IgD-negative memory B cell (primary cell): ENCODE data around the gene PTGS1. TPM values are rescaled to one million over a fixed set of nuclear protein-coding genes. Genes with fewer than 3 reads are reported as not detected.
"Not testable (repeated sequence)": the region's sequence is repeated elsewhere in the genome, so short reads cannot be mapped to it uniquely, and the experiment has no call there.

Source experiments
- H3K27ac Mint-ChIP-seq, 3 donors: one replicate each; pipeline ENCODE4 v1.8.0; 2020 to 2022; ENCODE audit warnings: mild to moderate bottlenecking in 3 of 3, mixed read lengths in 3 of 3, moderate library complexity in 1 of 3
- H3K27me3 Mint-ChIP-seq: one replicate; pipeline ENCODE4 v1.8.0; 2021; ENCODE audit warnings: mixed read lengths
- H3K36me3 Mint-ChIP-seq: one replicate; pipeline ENCODE4 v1.8.0; 2020; ENCODE audit warnings: mild to moderate bottlenecking, mixed read lengths
- H3K4me1 Mint-ChIP-seq, 3 donors: one replicate each; pipeline ENCODE4 v1.8.0; 2020 to 2022; ENCODE audit warnings: mixed read lengths in 3 of 3, mild to moderate bottlenecking in 1 of 3
- H3K4me3 Mint-ChIP-seq, 4 donors: one replicate each; pipeline ENCODE4 v1.8.0; 2020 to 2022; ENCODE audit warnings: mild to moderate bottlenecking in 4 of 4, mixed read lengths in 4 of 4, moderate library complexity in 3 of 4
- H3K9me3 Mint-ChIP-seq, 3 donors: one replicate each; pipeline ENCODE4 v1.8.0; 2020 to 2021; ENCODE audit warnings: mixed read lengths in 3 of 3, mild to moderate bottlenecking in 1 of 3
- polyA plus RNA-seq: library from polyadenylated mRNA; unstranded; fragments of 300-500 nt; fragmentation: Illumina TruSeq; gene quantifications from one replicate; pipeline ENCODE4 v1.2.3, GENCODE V29; 2021

Gene PTGS1
- polyA plus RNA-seq, result 17.5 TPM

GRCh38 chr9:122370869-122371755, at the start of gene PTGS1:
TSS of gene PTGS1 (plus strand) at chr9:122371024. CDS start at chr9:122371085, 61 bp downstream.
- Mint-ChIP-seq H3K27me3 (no peaks in the 10 kb centered on the region), H3K4me1 (peaks cover 11 to 31% (median 23%) of the 10 kb centered on the region in 3 donors), H3K9me3 (no peaks in the 10 kb centered on the region), H3K27ac (peak within 1 kb of the TSS; percentile 16 to 93 (median 91)), H3K36me3 (no peaks in the 10 kb centered on the region), H3K4me3 (peak within 1 kb of the TSS; percentile 82 to 95 (median 89))

GRCh38 chr9:122322553-122322952, 48.3 kb upstream of the PTGS1 start:
- peaks cover 0 to 2% (median 0%) of the 10 kb centered on the region in 3 donors for H3K9me3 Mint-ChIP-seq
- peaks cover 4 to 9% (median 6%) of the 10 kb centered on the region in 3 donors for H3K4me1 Mint-ChIP-seq
- H3K27ac Mint-ChIP-seq, result no peak overlapping the region
- H3K36me3 Mint-ChIP-seq, result peaks cover 17% of the 10 kb centered on the region
- no peak overlapping the region for H3K4me3 Mint-ChIP-seq
- H3K27me3 Mint-ChIP-seq, result no peaks in the 10 kb centered on the region

GRCh38 chr9:122324665-122325064, 46.2 kb upstream of the PTGS1 start:
- H3K36me3 Mint-ChIP-seq, result peaks cover 13% of the 10 kb centered on the region
- H3K27me3 Mint-ChIP-seq, H3K4me1 Mint-ChIP-seq, H3K4me3 Mint-ChIP-seq, H3K9me3 Mint-ChIP-seq, H3K27ac Mint-ChIP-seq: not testable (repeated sequence)

GRCh38 chr9:122325124-122325523, 45.7 kb upstream of the PTGS1 start:
- Mint-ChIP-seq H3K27me3 (no peaks in the 10 kb centered on the region), H3K36me3 (peaks cover 9% of the 10 kb centered on the region), H3K27ac (no peak overlapping the region), H3K4me3 (no peak overlapping the region), H3K4me1 (peaks cover 0 to 2% (median 0%) of the 10 kb centered on the region in 3 donors), H3K9me3 (no peaks in the 10 kb centered on the region)

- Mint-ChIP-seq H3K36me3 (peaks cover 6% of the 10 kb centered on the region), H3K4me1 (peaks cover 0 to 2% (median 0%) of the 10 kb centered on the region in 3 donors)
Observed at GRCh38 chr9:122327175-122327574, 43.6 kb upstream of the PTGS1 start.

GRCh38 chr9:122329597-122329996, 41.2 kb upstream of the PTGS1 start:
- H3K4me1 Mint-ChIP-seq, result peaks cover 0 to 2% (median 0%) of the 10 kb centered on the region in 3 donors
- no peak overlapping the region for H3K4me3 Mint-ChIP-seq
- H3K27ac Mint-ChIP-seq, result no peak overlapping the region
- H3K27me3 Mint-ChIP-seq, result no peaks in the 10 kb centered on the region
- peaks cover 1% of the 10 kb centered on the region for H3K36me3 Mint-ChIP-seq
- no peaks in the 10 kb centered on the region for H3K9me3 Mint-ChIP-seq

More at GRCh38 chr9:122327175-122327574, 43.6 kb upstream of the PTGS1 start:
- no peak overlapping the region for H3K4me3 Mint-ChIP-seq
- H3K27ac Mint-ChIP-seq, result no peak overlapping the region
- H3K27me3 Mint-ChIP-seq, result no peaks in the 10 kb centered on the region
- no peaks in the 10 kb centered on the region for H3K9me3 Mint-ChIP-seq

- H3K27ac Mint-ChIP-seq, H3K27me3 Mint-ChIP-seq, H3K4me1 Mint-ChIP-seq, H3K36me3 Mint-ChIP-seq, H3K4me3 Mint-ChIP-seq, H3K9me3 Mint-ChIP-seq: not testable (repeated sequence)
Observed at GRCh38 chr9:122330466-122330865, 40.4 kb upstream of the PTGS1 start.

GRCh38 chr9:122331523-122331927, 39.3 kb upstream of the PTGS1 start:
- Mint-ChIP-seq H3K4me3 (no peak overlapping the region), H3K36me3 (peaks cover 1% of the 10 kb centered on the region), H3K27me3 (no peaks in the 10 kb centered on the region), H3K27ac (no peak overlapping the region), H3K4me1 (peaks cover 0 to 6% (median 1%) of the 10 kb centered on the region in 3 donors), H3K9me3 (no peaks in the 10 kb centered on the region)

- no peaks in the 10 kb centered on the region for H3K36me3 Mint-ChIP-seq
- peaks cover 3 to 8% (median 4%) of the 10 kb centered on the region in 3 donors for H3K4me1 Mint-ChIP-seq
- H3K9me3 Mint-ChIP-seq, result no peaks in the 10 kb centered on the region
- no peaks in the 10 kb centered on the region for H3K27me3 Mint-ChIP-seq
- H3K27ac Mint-ChIP-seq, result no peak overlapping the region
- H3K4me3 Mint-ChIP-seq, result no peak overlapping the region
Observed at GRCh38 chr9:122332083-122332482, 38.7 kb upstream of the PTGS1 start.

- H3K27ac Mint-ChIP-seq, result no peak overlapping the region
- H3K27me3 Mint-ChIP-seq, result no peaks in the 10 kb centered on the region
- H3K9me3 Mint-ChIP-seq, result no peaks in the 10 kb centered on the region
- H3K36me3 Mint-ChIP-seq, result no peaks in the 10 kb centered on the region
- peaks cover 5 to 10% (median 9%) of the 10 kb centered on the region in 3 donors for H3K4me1 Mint-ChIP-seq
- H3K4me3 Mint-ChIP-seq, result no peak overlapping the region
Observed at GRCh38 chr9:122332644-122333043, 38.2 kb upstream of the PTGS1 start.

- Mint-ChIP-seq H3K36me3 (no peaks in the 10 kb centered on the region), H3K27ac (no peak overlapping the region), H3K4me3 (no peak overlapping the region), H3K9me3 (no peaks in the 10 kb centered on the region), H3K4me1 (peaks cover 5 to 13% (median 9%) of the 10 kb centered on the region in 3 donors), H3K27me3 (no peaks in the 10 kb centered on the region)
Observed at GRCh38 chr9:122333169-122333808, 37.5 kb upstream of the PTGS1 start.

GRCh38 chr9:122334916-122335315, 35.9 kb upstream of the PTGS1 start:
- H3K27ac Mint-ChIP-seq, result no peak overlapping the region
- H3K4me3 Mint-ChIP-seq, result no peak overlapping the region
- peaks cover 2% of the 10 kb centered on the region for H3K27me3 Mint-ChIP-seq
- H3K4me1 Mint-ChIP-seq, result peaks cover 5 to 14% (median 9%) of the 10 kb centered on the region in 3 donors
- no peaks in the 10 kb centered on the region for H3K36me3 Mint-ChIP-seq
- no peaks in the 10 kb centered on the region for H3K9me3 Mint-ChIP-seq

GRCh38 chr9:122336189-122336588, 34.6 kb upstream of the PTGS1 start:
- Mint-ChIP-seq H3K27ac (no peak overlapping the region), H3K9me3 (no peaks in the 10 kb centered on the region), H3K36me3 (no peaks in the 10 kb centered on the region), H3K27me3 (peaks cover 2% of the 10 kb centered on the region), H3K4me1 (peaks cover 5 to 14% (median 9%) of the 10 kb centered on the region in 3 donors), H3K4me3 (peak overlapping the region in 1 of 4 donors; percentile 42)

- peaks cover 5 to 13% (median 9%) of the 10 kb centered on the region in 3 donors for H3K4me1 Mint-ChIP-seq
- H3K27me3 Mint-ChIP-seq, result peaks cover 2% of the 10 kb centered on the region
- H3K4me3 Mint-ChIP-seq, result peak overlapping the region; percentile 2 to 92 (median 46)
- H3K36me3 Mint-ChIP-seq, result no peaks in the 10 kb centered on the region
- no peaks in the 10 kb centered on the region for H3K9me3 Mint-ChIP-seq
- no peak overlapping the region for H3K27ac Mint-ChIP-seq
Observed at GRCh38 chr9:122336866-122337555, 33.8 kb upstream of the PTGS1 start.

- peaks cover 2% of the 10 kb centered on the region for H3K27me3 Mint-ChIP-seq
- no peaks in the 10 kb centered on the region for H3K9me3 Mint-ChIP-seq
- peaks cover 5 to 13% (median 9%) of the 10 kb centered on the region in 3 donors for H3K4me1 Mint-ChIP-seq
- H3K27ac Mint-ChIP-seq, result no peak overlapping the region
- H3K4me3 Mint-ChIP-seq, result no peak overlapping the region
- no peaks in the 10 kb centered on the region for H3K36me3 Mint-ChIP-seq
Observed at GRCh38 chr9:122337556-122337929, 33.3 kb upstream of the PTGS1 start.
